Left colon (tissue), 2 donors: Measurements from ENCODE around the gene SEPTIN2. TPM values are rescaled to one million over a fixed set of nuclear protein-coding genes. Genes with fewer than 3 reads are reported as not detected.
A peak's percentile ranks its signal among the peaks of the same experiment; 100 is the strongest.

ENCODE experiments used
- ATAC-seq: fragments of 200-7000 bp; cut with Tn5 transposase; one replicate; pipeline ENCODE4 v1.9.1; 2020; ENCODE audit warnings: mild to moderate bottlenecking, moderate library complexity
- DNase-seq, 2 donors: peaks; one replicate each; pipeline ENCODE4 v3.0.0-alpha.2; 2020
- intact Hi-C, 2 donors: fragments of 100-400 bp; cut with DNase I in 1 of 2; cut with micrococcal nuclease in 1 of 2; formaldehyde crosslinking; loops; one replicate each; pipeline versions ENCODE4 v1.11.2 to v1.14.0; 2022; cut with DNase I, micrococcal nuclease
- total RNA-seq, 2 donors: library from RNA; stranded (reverse); fragmentation: NEBNext Ultra II Directional; extraction: Animal tissue kit (Norgen Biotek cat#: 25700); gene quantifications; one replicate each; pipeline ENCODE4 v1.2.1, GENCODE V29; 2021
- donor health status: DM: no; HTN: no; CAD: no.
- donor health status: DM: yes; HTN: yes; CAD: no.

SEPTIN2 gene
- total RNA-seq, 2 donors from 2014 or later: 245 to 254 TPM

GRCh38 chr2:241330616-241330981 lies 14.9 kb downstream of the SEPTIN2 start:
- ATAC-seq (no peak), DNase-seq (no peak)
- intact Hi-C loops: no loop called here

- ATAC-seq (no peak), DNase-seq (no peak)
- intact Hi-C loops: no loop called here
Measured at GRCh38 chr2:241334813-241335212, 19.1 kb downstream of the SEPTIN2 start.

- intact Hi-C loops: no loop called here
- ATAC-seq (no peak), DNase-seq (no peak)
Measured at GRCh38 chr2:241339839-241340630, 24.3 kb downstream of the SEPTIN2 start.

GRCh38 chr2:241340631-241341163 lies 25.0 kb downstream of the SEPTIN2 start:
- ATAC-seq (peak; percentile 91), DNase-seq (peak in 1 of 2 donors; percentile 24)
- intact Hi-C loops: no loop called here

- no peak for ATAC-seq
Measured at GRCh38 chr2:241344925-241345651, 29.4 kb downstream of the SEPTIN2 start.

GRCh38 chr2:241349941-241350340 lies 34.2 kb downstream of the SEPTIN2 start:
- DNase-seq: no peak
- intact Hi-C loops: no loop called here
- ATAC-seq: no peak

More at GRCh38 chr2:241344925-241345651, 29.4 kb downstream of the SEPTIN2 start:
- intact Hi-C loops: no loop called here
- no peak for DNase-seq

GRCh38 chr2:241350530-241350877 lies 34.8 kb downstream of the SEPTIN2 start:
- DNase-seq (no peak), ATAC-seq (no peak)
- intact Hi-C loops: no loop called here

- DNase-seq (no peak), ATAC-seq (peak; percentile 41)
- intact Hi-C loops: no loop called here
Measured at GRCh38 chr2:241350878-241351639, 35.3 kb downstream of the SEPTIN2 start.

- intact Hi-C loops: no loop called here
- DNase-seq (no peak), ATAC-seq (peak; percentile 20)
Measured at GRCh38 chr2:241351640-241352031, 35.9 kb downstream of the SEPTIN2 start.

GRCh38 chr2:241352227-241352626 lies 36.5 kb downstream of the SEPTIN2 start:
- intact Hi-C loops: no loop called here
- no peak for ATAC-seq
- DNase-seq: no peak

- DNase-seq (peak; percentile 92 to 95), ATAC-seq (peak; percentile 53)
- intact Hi-C loops: no loop called here
Measured at GRCh38 chr2:241354668-241355658, 39.2 kb downstream of the SEPTIN2 start.

GRCh38 chr2:241355983-241356870 lies 40.5 kb downstream of the SEPTIN2 start, which contains the start of gene FARP2:
FARP2 (plus strand) TSS chr2:241356285; CDS start chr2:241373108, 16,823 bp downstream.
- ATAC-seq: peak; percentile 66
- peak; percentile 100 for DNase-seq
- intact Hi-C loops: no loop called here

GRCh38 chr2:241356871-241357260 lies 41.1 kb downstream of the SEPTIN2 start:
- DNase-seq (no peak), ATAC-seq (no peak)
- intact Hi-C loops: no loop called here

GRCh38 chr2:241357531-241357930 lies 41.8 kb downstream of the SEPTIN2 start:
- intact Hi-C loops: no loop called here
- DNase-seq: no peak

GRCh38 chr2:241358470-241358869 lies 42.7 kb downstream of the SEPTIN2 start:
- DNase-seq: no peak
- peak; percentile 17 for ATAC-seq
- intact Hi-C loops: no loop called here

More at GRCh38 chr2:241357531-241357930, 41.8 kb downstream of the SEPTIN2 start:
- no peak for ATAC-seq

GRCh38 chr2:241359481-241360045 lies 43.8 kb downstream of the SEPTIN2 start:
- intact Hi-C loops: no loop called here
- peak in 1 of 2 donors; percentile 60 for DNase-seq
- ATAC-seq: peak; percentile 42

GRCh38 chr2:241363426-241363825 lies 47.7 kb downstream of the SEPTIN2 start:
- DNase-seq (no peak), ATAC-seq (peak; percentile 40)
- intact Hi-C loops: no loop called here
